ENCODE measurements around the gene MICOS13.

GRCh38 chr19:5632241-5632612, 48.1 kb downstream of the MICOS13 start:
- no peak for TF ChIP-seq CTCF (IDR thresholded peaks at IDR 0.05; ENCODE audit: poor library complexity, severe bottlenecking)
- no peak for TF ChIP-seq TAF1 (IDR thresholded peaks at IDR 0.05; ENCODE audit: low read depth)
- no peak for TF ChIP-seq POLR2AphosphoS5 (IDR thresholded peaks at IDR 0.05)
